Heart right ventricle (tissue), 16 donors: ENCODE measurements around the gene CPA3. TPM values are rescaled to one million over a fixed set of nuclear protein-coding genes. Genes with fewer than 3 reads are reported as not detected.

Experiments used
- ATAC-seq, 8 donors: fragments of 200-7000 bp; cut with Tn5 transposase; one replicate each; pipeline ENCODE4 v1.9.1; 2020; ENCODE audit warnings: mild to moderate bottlenecking in 8 of 8, moderate library complexity in 8 of 8, moderate number of reproducible peaks in 1 of 8
- DNase-seq, 2 donors: peaks; one replicate each; pipeline ENCODE4 v3.0.0-alpha.2; 2020
- H3K27ac ChIP-seq, 10 donors: fragments of 200-600 bp; sonication (generic) in 2 of 10; one replicate each; pipeline versions ENCODE4 v1.5.0 to v1.8.0; 2020 to 2022; ENCODE audit warnings: mild to moderate bottlenecking in 3 of 10
- H3K27me3 ChIP-seq, 7 donors: fragments of 200-600 bp; one replicate each; pipeline ENCODE4 v1.8.0; 2021 to 2022; ENCODE audit warnings: mild to moderate bottlenecking in 2 of 7
- H3K36me3 ChIP-seq, 9 donors: fragments of 200-600 bp; sonication (generic) in 1 of 9; one replicate each; pipeline versions ENCODE4 v1.5.0 to v1.8.0; 2020 to 2022; ENCODE audit warnings: mild to moderate bottlenecking in 2 of 9
- H3K4me1 ChIP-seq, 9 donors: fragments of 200-600 bp; sonication (generic) in 1 of 9; one replicate each; pipeline versions ENCODE4 v1.5.0 to v1.8.0; 2020 to 2022; ENCODE audit warnings: mild to moderate bottlenecking in 4 of 9
- H3K4me3 ChIP-seq, 10 donors: fragments of 200-600 bp; sonication (generic) in 2 of 10; one replicate each; pipeline versions ENCODE4 v1.5.0 to v1.8.0; 2020 to 2022; ENCODE audit warnings: mild to moderate bottlenecking in 7 of 10, moderate library complexity in 2 of 10
- H3K9me3 ChIP-seq, 11 donors: fragments of 200-600 bp in 10 of 11; sonication (generic) in 2 of 11; one replicate each; pipeline versions ENCODE4 v1.5.0 to v1.8.0; 2013 to 2022; ENCODE audit warnings: mild to moderate bottlenecking in 2 of 11, control low read depth in 1 of 11, moderate library complexity in 1 of 11
- CTCF ChIP-seq, 9 donors: fragments of 200-600 bp; sonication (generic) in 2 of 9; IDR thresholded peaks; one replicate each; pipeline versions ENCODE4 v1.5.0 to v1.8.0; 2021 to 2022; ENCODE audit warnings: antibody characterized with exemption in 9 of 9, mild to moderate bottlenecking in 5 of 9, moderate library complexity in 1 of 9
- WGBS, 2 donors: extraction: QIAGEN DNeasy Blood & Tissue Kit; methylation state at CpG; one replicate each; pipeline ENCODE4 v1.1.7; 2013; ENCODE audit warnings: inconsistent platforms in 1 of 2; 5-methylcytosine and 5-hydroxymethylcytosine counted together
- intact Hi-C, 10 donors: fragments of 100-400 bp; cut with DNase I; formaldehyde crosslinking; loops; one replicate each; pipeline versions ENCODE4 v1.11.1 to v1.14.2; 2022
- polyA plus RNA-seq, 2 donors: library from polyadenylated mRNA; stranded (reverse); fragments of 200-250 nt; gene quantifications; one replicate each; pipeline ENCODE4 v1.2.3, GENCODE V29; 2013
- total RNA-seq, 10 donors: library from RNA; stranded (reverse); fragmentation: NEBNext Ultra II Directional in 3 of 10; extraction: Animal tissue kit (Norgen Biotek cat#: 25700) in 3 of 10; gene quantifications; one replicate each; pipeline versions ENCODE4 v1.2.1 to v1.2.4, GENCODE V29; 2021 to 2023
- donor health status: Arrhythmogenic right ventricular cardiomyopathy.
- donor health status: ischemic (EF 13 %, LVEDD 7.1; RV severe dilation, severe dysfunction).
- donor health status: healthy with polysubstance abuse.
- donor health status: DM: no; HTN: yes; CAD: no.
- donor health status: DM: no; HTN: no; CAD: no.
- donor health status: ischemic (EF 25% LVEDD 6.9; RV normal size, moderate dysfunction).
- donor health status: ischemic (EF 25% LVEDD 5.7; RV mildly dilated, moderate dysfunction).
- donor health status: healthy.
- donor health status: DM: yes; HTN: yes; CAD: no.
- donor health status: Ischemic cardiomyopathy.
- donor health status: ischemic (EF 35%, LVEDD 5.7; RV mildly dilated, moderate dysfunction).
- donor health status: nonischemic (EF 11% LVEDD 7.7; RV severe dilation, severe dysfunction).
- donor health status: DM: yes; HTN: yes; CAD: no.
- donor health status: PGD.
- donor health status: ischemic (EF 29% LVEDD 5.4; RV normal size, mild dysfunction).
- donor health status: nonischemic (EF 23%, LVEDD 6.1; RV moderate dilation, normal function).

The CPA3 gene
- total and polyA plus RNA-seq, 12 donors: 0.22 to 2.6 (median 1.4) TPM

- Histone ChIP-seq H3K9me3 (no peaks in the 10 kb centered on the region), H3K4me1 (no peaks in the 10 kb centered on the region), H3K27me3 (peaks cover 0 to 25% (median 9%) of the 10 kb centered on the region in 7 donors), H3K36me3 (no peaks in the 10 kb centered on the region), H3K4me3 (no peak overlapping the region), H3K27ac (no peak overlapping the region)
- ATAC-seq (no peak), DNase-seq (no peak)
- no peak for TF ChIP-seq CTCF (IDR thresholded peaks at IDR 0.05)
- 81 to 87% methylated on average over 4 of the region's 4 CpGs for WGBS, 2 donors
- intact Hi-C loops: loop anchor here in 4 of 10 donors (10.0 kb wide), 3 partner anchors 79 to 409 kb away; no protein-coding TSS in a partner anchor
Measured at GRCh38 chr3:148866261-148866660, 1.2 kb downstream of the CPA3 start.

DNA sequence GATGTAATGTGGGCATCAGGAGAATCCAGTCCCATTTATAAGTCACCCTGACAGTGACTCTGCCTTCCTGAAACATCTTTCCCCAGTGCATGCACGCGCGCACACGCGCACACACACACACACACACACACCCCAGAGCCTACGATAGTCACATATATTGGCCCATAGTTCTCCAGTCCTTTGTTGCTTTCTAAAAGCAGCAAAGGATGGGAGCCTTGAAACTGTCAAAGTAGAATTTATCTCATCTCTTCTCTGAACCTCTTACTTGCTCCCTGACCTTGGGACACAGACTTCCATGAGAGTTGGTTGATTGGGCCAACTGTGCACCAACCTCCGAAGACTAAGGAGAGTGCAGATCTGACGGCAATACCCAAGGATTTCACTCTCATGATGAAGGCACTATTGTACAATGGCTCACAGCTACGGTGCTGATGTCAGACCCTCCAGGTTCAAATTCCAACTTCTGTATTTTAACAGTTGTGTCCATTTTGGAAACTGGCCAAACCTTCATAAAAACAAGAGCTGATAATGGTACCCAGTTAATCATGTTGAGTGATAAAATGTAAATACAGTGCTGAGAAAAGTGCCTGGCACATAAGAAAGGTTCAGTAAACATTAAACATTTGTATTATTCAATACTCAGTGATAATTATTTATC lies 8.3 kb downstream of the CPA3 start:
- Histone ChIP-seq H3K9me3 (no peaks in the 10 kb centered on the region), H3K27ac (no peak overlapping the region), H3K36me3 (no peaks in the 10 kb centered on the region), H3K4me3 (no peak overlapping the region), H3K27me3 (peaks cover 0 to 11% (median 0%) of the 10 kb centered on the region in 7 donors), H3K4me1 (no peaks in the 10 kb centered on the region)
- WGBS, 2 donors: 77 to 80% methylated on average over 9 of the region's 9 CpGs
- no peak for ATAC-seq
- intact Hi-C loops: no loop called here
- DNase-seq: no peak
- no peak for TF ChIP-seq CTCF (IDR thresholded peaks at IDR 0.05)

GRCh38 chr3:148873977-148874376 lies 8.9 kb downstream of the CPA3 start:
- ATAC-seq: no peak
- Histone ChIP-seq H3K27ac (no peak overlapping the region), H3K27me3 (peaks cover 0 to 11% (median 0%) of the 10 kb centered on the region in 7 donors), H3K36me3 (no peaks in the 10 kb centered on the region), H3K4me1 (no peaks in the 10 kb centered on the region), H3K9me3 (no peaks in the 10 kb centered on the region), H3K4me3 (no peak overlapping the region)
- DNase-seq: no peak
- no peak for TF ChIP-seq CTCF (IDR thresholded peaks at IDR 0.05)
- 35 to 38% methylated on average over 1 of the region's 1 CpG for WGBS, 2 donors
- intact Hi-C loops: no loop called here

- Histone ChIP-seq H3K27me3 (peaks cover 0 to 11% (median 0%) of the 10 kb centered on the region in 7 donors), H3K4me3 (no peak overlapping the region), H3K36me3 (no peaks in the 10 kb centered on the region), H3K9me3 (no peaks in the 10 kb centered on the region), H3K4me1 (no peaks in the 10 kb centered on the region), H3K27ac (no peak overlapping the region)
- TF ChIP-seq CTCF (IDR thresholded peaks at IDR 0.05): no peak
- intact Hi-C loops: no loop called here
- DNase-seq (no peak), ATAC-seq (no peak)
Measured at GRCh38 chr3:148878095-148878494, 13.0 kb downstream of the CPA3 start.
